Transverse colon (tissue), 4 donors: ENCODE measurements around the gene MZB1.

Experiments
- EP300 ChIP-seq: sonication (generic); formaldehyde crosslinking; IDR thresholded peaks from one replicate; pipeline ENCODE4 v1.6.1; 2017; ENCODE audit warnings: antibody characterized with exemption, low read depth
- POLR2A ChIP-seq: fragments of 450-650 bp; IDR thresholded peaks from one replicate; pipeline ENCODE4 v1.6.1; 2016; ENCODE audit warnings: antibody characterized with exemption, mild to moderate bottlenecking, moderate library complexity
- POLR2AphosphoS5 ChIP-seq, 3 donors: sonication (generic); formaldehyde crosslinking; IDR thresholded peaks; one replicate each; pipeline ENCODE4 v1.6.1; 2016; ENCODE audit warnings: antibody characterized with exemption in 3 of 3
- TF ChIP-seq, protein P1 (sequence below), 5 experiments: fragments of 200-600 bp in 3 of 5; fragments of 450-650 bp in 2 of 5; sonication (generic) in 3 of 5; IDR thresholded peaks; 1 replicate in 2 of 5; 2 replicates in 3 of 5; pipeline ENCODE4 v1.5.1; 2016 to 2017; ENCODE audit warnings: antibody characterized with exemption in 5 of 5, inconsistent platforms in 3 of 5, mild to moderate bottlenecking in 2 of 5, moderate library complexity in 1 of 5

- TF ChIP-seq, protein P1, sequence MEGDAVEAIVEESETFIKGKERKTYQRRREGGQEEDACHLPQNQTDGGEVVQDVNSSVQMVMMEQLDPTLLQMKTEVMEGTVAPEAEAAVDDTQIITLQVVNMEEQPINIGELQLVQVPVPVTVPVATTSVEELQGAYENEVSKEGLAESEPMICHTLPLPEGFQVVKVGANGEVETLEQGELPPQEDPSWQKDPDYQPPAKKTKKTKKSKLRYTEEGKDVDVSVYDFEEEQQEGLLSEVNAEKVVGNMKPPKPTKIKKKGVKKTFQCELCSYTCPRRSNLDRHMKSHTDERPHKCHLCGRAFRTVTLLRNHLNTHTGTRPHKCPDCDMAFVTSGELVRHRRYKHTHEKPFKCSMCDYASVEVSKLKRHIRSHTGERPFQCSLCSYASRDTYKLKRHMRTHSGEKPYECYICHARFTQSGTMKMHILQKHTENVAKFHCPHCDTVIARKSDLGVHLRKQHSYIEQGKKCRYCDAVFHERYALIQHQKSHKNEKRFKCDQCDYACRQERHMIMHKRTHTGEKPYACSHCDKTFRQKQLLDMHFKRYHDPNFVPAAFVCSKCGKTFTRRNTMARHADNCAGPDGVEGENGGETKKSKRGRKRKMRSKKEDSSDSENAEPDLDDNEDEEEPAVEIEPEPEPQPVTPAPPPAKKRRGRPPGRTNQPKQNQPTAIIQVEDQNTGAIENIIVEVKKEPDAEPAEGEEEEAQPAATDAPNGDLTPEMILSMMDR (IDR thresholded peaks at IDR 0.05) = no peak
- no peak for TF ChIP-seq POLR2A
- no peak for TF ChIP-seq EP300
- peak in 2 of 3 donors; percentile 6 to 18 for TF ChIP-seq POLR2AphosphoS5 (IDR thresholded peaks at IDR 0.05)
Observed at GRCh38 chr5:139417214-139417613, 27.5 kb upstream of the MZB1 start.
